Activated CD4-positive, alpha-beta T cell treated with anti-CD3 and anti-CD28 coated beads for 4 hours (primary cell): ENCODE data around the gene EPHA3.

Experiments
- DNase-seq, 2 donors: peaks; one replicate each; pipeline ENCODE4 v3.0.0-alpha.2; 2020

EPHA3 gene

GRCh38 chr3:89474333-89475130 lies 367.1 kb downstream of the EPHA3 start:
- DNase-seq = no peak

DNA sequence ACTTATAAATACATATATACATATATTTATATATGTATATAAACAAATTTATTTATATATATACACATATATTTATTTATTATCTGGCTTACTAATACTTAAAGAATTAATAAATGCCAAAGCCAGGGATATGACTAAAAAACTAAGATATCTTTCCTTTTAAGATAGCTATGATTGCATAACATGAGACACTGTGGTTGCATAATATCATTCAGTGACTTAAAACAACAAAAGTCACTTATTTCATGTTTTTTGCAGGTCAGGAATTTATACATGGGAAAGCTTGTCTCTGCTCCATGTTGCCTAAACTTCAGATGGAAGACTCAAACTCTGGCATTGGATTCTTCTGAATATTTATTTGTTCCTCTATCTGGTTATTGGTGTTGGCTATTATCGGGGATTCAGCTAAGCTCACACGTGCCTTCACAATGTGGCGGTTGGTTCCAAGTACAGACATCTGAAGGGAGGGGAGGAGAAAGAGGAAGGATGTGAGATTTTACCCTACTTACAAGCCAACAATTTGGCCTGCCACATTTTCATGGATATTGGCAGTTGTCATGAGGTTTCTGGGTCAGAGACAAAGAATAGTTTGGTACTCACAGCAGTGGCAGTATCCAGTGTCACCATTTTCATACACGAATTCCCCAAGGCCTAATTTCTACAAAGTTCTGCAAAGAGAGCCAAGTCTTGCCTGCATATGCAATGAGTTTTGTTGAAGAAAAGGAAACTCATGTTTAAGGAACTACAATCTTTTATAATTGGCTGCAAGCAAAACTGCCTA lies 381.6 kb downstream of the EPHA3 start:
- DNase-seq = no peak

DNA sequence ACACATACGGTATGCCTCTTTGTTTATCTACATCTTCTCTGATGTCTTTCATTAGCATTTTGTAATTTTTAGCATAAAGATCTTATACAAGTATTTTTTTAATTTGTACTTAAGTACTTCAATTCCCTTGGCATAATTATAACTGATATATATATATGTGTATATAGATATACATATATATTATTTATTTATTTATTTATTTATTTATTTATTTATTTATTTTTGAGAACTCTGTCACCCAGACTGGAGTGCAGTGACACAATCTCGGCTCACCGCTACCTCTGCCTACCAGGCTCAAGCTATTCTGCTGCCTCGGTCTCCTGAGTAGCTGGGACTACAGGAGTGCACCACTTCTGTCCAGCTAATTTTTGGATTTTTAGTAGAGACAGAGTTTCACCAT lies 382.7 kb downstream of the EPHA3 start:
- no peak for DNase-seq

GRCh38 chr3:89494734-89495133 lies 387.3 kb downstream of the EPHA3 start:
- no peak for DNase-seq

DNA sequence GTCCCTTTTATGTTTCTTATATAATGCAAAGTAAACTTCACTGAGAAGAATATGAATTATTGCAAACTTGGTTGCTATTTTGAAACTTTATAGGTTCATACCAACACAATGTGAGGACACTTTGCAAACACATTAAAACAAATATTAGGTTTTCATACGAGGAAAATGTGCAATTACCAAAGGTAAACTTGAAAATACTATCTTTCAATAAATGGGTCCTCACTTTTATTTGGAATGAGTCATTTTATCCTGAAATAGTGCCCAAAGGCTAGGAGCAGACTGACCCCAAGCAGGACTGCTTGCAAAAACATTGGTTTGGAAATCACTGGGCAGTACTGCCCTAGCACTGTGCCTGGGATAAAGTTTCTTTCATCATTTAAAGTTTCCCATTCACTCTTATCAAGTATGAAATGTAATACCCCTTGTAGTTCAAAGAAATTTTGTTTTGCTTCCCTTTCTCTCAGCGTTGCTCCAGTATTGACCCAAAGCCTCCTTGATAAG lies 396.5 kb downstream of the EPHA3 start:
- DNase-seq = no peak

DNA sequence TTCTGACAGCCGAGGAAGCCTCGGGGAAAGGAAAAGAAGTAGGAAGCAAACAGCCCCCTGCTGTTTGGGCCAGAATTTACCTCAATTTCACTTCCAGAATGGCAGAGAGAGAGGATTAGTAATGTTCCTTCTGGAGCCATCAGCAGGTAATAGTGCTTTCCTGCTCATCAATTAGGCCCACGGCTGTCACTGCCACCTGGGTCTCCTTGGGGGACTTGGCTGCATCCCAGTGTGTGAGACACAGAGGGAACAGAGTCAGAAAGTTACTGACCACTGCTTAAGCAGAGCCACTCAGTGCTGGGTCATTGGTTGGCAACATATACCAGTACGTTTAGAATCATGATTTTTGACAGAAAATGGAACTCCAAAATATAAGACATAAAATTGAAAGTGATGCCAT lies 397.0 kb downstream of the EPHA3 start:
- no peak for DNase-seq

DNA sequence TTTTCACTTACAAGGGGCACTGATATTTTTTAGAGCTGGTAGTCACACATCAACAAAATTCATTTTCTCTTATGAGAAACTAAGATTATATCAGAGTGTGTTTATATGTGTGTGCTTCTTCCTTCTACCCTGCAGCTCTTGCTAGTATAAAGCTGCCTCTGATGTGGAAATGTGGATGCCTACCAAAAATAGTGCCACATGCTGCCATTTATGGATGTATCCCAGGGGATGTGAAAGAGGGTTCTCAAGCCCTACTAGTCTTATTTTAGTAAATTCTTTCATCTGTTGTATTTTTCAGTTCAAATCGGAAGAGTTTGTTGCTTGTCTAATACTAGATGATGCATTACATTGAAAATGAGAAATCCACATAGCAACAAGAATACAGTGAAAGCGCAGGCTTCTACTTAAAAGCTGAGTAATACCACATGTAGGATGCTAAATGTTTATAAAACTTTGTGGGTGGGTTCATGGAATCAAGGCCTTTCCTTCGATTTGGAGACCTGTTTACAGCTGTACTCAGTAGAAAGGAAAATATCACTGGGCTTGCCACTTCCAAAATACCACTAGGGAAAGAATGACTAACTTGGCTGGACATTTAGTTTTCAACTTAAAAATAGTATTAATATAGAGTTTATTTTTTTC lies 399.2 kb downstream of the EPHA3 start:
- no peak for DNase-seq

- DNase-seq = no peak
These were observed 413.9 kb downstream of the EPHA3 start for GRCh38 chr3:89521328-89521727.

GRCh38 chr3:89522155-89522554 lies 414.7 kb downstream of the EPHA3 start:
- DNase-seq = no peak

DNA sequence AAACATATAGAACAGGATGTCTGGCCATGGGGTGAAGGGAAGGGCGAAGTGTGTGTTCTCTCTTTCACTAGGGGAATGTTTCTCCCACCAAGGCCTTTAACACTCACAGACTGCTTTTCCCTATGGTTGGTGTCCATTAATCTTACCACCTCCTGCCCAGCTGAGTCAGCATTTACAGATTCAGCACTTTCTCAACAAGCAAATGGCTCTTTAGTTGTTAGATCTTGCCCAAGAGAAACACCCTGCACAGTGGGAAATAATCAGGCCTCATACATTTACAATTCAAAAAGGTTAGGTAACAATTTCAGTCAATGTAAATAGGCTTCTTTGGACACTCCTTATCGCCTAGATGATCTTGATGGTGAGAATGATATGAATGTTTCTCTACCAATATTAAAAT lies 418.2 kb downstream of the EPHA3 start:
- no peak for DNase-seq

DNA sequence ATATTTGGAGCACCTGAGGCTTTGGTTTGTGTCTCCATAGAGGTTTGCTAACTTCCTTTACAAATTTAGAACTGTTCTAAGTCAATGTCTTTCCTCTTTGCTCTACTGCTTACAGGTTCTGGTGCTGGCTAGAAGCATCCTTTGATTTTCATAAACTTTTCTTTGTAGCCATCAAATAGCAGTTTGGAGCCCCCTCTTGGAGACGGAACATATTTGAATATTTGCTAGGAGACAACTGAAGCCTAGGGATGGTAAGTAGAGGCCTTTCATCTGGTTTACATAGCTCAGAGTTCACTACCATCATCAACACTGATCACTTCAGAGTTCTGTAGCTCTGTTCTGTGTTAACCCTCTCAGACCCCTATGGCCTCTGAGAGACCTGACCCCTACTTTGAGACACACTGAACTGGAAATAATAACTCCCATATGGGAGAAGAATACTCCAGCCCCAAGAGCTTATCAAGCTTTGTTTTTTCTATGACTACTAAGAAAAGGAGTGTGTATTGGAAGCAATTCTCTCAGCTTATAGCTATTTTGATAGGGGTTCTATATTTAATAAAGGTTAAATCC lies 420.4 kb downstream of the EPHA3 start:
- DNase-seq = no peak
